GM12865 (cell line): ENCODE measurements around the gene ADAM12.
"Not testable (repeated sequence)": the region's sequence is repeated elsewhere in the genome, so short reads cannot be mapped to it uniquely, and the experiment has no call there.

Source experiments
- DNase-seq: peaks from one replicate; pipeline ENCODE4 v3.0.0; 2010; ENCODE audit warnings: low read depth
- H3K4me3 ChIP-seq: 2 replicates; pipeline ENCODE4 v1.5.1; 2011; ENCODE audit warnings: mild to moderate bottlenecking, low read depth, low read length, control low read depth
- CTCF ChIP-seq: IDR thresholded peaks from 2 replicates; pipeline ENCODE4 v1.5.1; 2011; ENCODE audit warnings: low read length, control low read depth, low read depth, inconsistent platforms; ENCODE audit not compliant: insufficient read depth; ENCODE audit errors: missing control alignments

Gene ADAM12

GRCh38 chr10:126251778-126252407, 136.4 kb downstream of the ADAM12 start:
- DNase-seq = no peak
- TF ChIP-seq CTCF = no peak

GRCh38 chr10:126250527-126251310, 137.6 kb downstream of the ADAM12 start:
- no peak for DNase-seq

More at GRCh38 chr10:126251778-126252407, 136.4 kb downstream of the ADAM12 start:
- H3K4me3 ChIP-seq = no peak overlapping the region

GRCh38 chr10:126250045-126250444, 138.2 kb downstream of the ADAM12 start:
- DNase-seq = no peak
- H3K4me3 ChIP-seq = no peak overlapping the region
- TF ChIP-seq CTCF = no peak

More at GRCh38 chr10:126250527-126251310, 137.6 kb downstream of the ADAM12 start:
- TF ChIP-seq CTCF = no peak
- H3K4me3 ChIP-seq = no peak overlapping the region

GRCh38 chr10:126247446-126247975, 140.8 kb downstream of the ADAM12 start:
- no peak for TF ChIP-seq CTCF
- no peak for DNase-seq
- H3K4me3 ChIP-seq = no peak overlapping the region

GRCh38 chr10:126246396-126246795, 141.9 kb downstream of the ADAM12 start:
- not testable (repeated sequence) for H3K4me3 ChIP-seq

GRCh38 chr10:126245501-126245900, 142.8 kb downstream of the ADAM12 start:
- H3K4me3 ChIP-seq = no peak overlapping the region
- DNase-seq = no peak
- TF ChIP-seq CTCF = no peak

More at GRCh38 chr10:126246396-126246795, 141.9 kb downstream of the ADAM12 start:
- DNase-seq = not testable (repeated sequence)

- DNase-seq = no peak
- TF ChIP-seq CTCF = no peak
- H3K4me3 ChIP-seq = no peak overlapping the region
These were observed 144.3 kb downstream of the ADAM12 start for GRCh38 chr10:126243971-126244370.
